GM23338 (cell line): ENCODE data around the gene TBCD. TPM values are rescaled to one million over a fixed set of nuclear protein-coding genes. Genes with fewer than 3 reads are reported as not detected.
A peak's percentile ranks its signal among the peaks of the same experiment; 100 is the strongest.

Experiments
- ATAC-seq: fragments of 200-7000 bp; cut with Tn5 transposase; 3 replicates; pipeline ENCODE4 v1.9.1; 2020
- DNase-seq: peaks from one replicate; pipeline ENCODE4 v3.0.0-alpha.2; 2015; ENCODE audit warnings: low spot score
- H2AFZ ChIP-seq: fragments of 200-600 bp; sonication (generic); 2 replicates; pipeline ENCODE4 v1.8.0; 2016; ENCODE audit warnings: antibody characterized with exemption, mild to moderate bottlenecking, moderate library complexity
- H3F3A ChIP-seq: fragments of 200-600 bp; sonication (generic); replicated peaks from 2 replicates; pipeline ENCODE4 v1.8.0; 2017; ENCODE audit warnings: antibody characterized with exemption, mixed run types, low read depth
- H3K27ac ChIP-seq: fragments of 200-600 bp; sonication (generic); 2 replicates; pipeline ENCODE4 v1.6.1; 2016; ENCODE audit warnings: low read depth
- H3K27me3 ChIP-seq: fragments of 200-600 bp; sonication (generic); 2 replicates; pipeline ENCODE4 v1.8.0; 2016; ENCODE audit warnings: mild to moderate bottlenecking, mixed run types, moderate library complexity; ENCODE audit not compliant: insufficient read depth
- H3K36me3 ChIP-seq: fragments of 200-600 bp; sonication (generic); 2 replicates; pipeline ENCODE4 v1.8.0; 2016; ENCODE audit warnings: mild to moderate bottlenecking; ENCODE audit not compliant: insufficient read depth
- H3K4me1 ChIP-seq: fragments of 200-600 bp; sonication (generic); 2 replicates; pipeline ENCODE4 v1.8.0; 2016; ENCODE audit warnings: mild to moderate bottlenecking, moderate library complexity; ENCODE audit not compliant: insufficient read depth
- H3K4me2 ChIP-seq: fragments of 200-600 bp; sonication (generic); 2 replicates; pipeline ENCODE4 v1.7.1; 2017; ENCODE audit warnings: mixed run types
- H3K4me3 ChIP-seq: fragments of 200-600 bp; sonication (generic); 2 replicates; pipeline ENCODE4 v1.6.1; 2016; ENCODE audit warnings: mixed run types
- H3K79me2 ChIP-seq: fragments of 200-600 bp; sonication (generic); replicated peaks from 2 replicates; pipeline ENCODE4 v1.8.0; 2017; ENCODE audit warnings: mild to moderate bottlenecking; ENCODE audit not compliant: insufficient read depth
- H3K9me2 ChIP-seq: fragments of 200-600 bp; sonication (generic); 2 replicates; pipeline ENCODE4 v1.8.0; 2017; ENCODE audit not compliant: insufficient read depth
- H4K20me1 ChIP-seq: fragments of 200-600 bp; sonication (generic); replicated peaks from 2 replicates; pipeline ENCODE4 v1.8.0; 2017; ENCODE audit warnings: mild to moderate bottlenecking; ENCODE audit not compliant: insufficient read depth
- H3K27ac Mint-ChIP-seq: 2 replicates; pipeline ENCODE4 v1.8.0; 2020; ENCODE audit warnings: inconsistent platforms, mild to moderate bottlenecking, moderate library complexity, mixed read lengths
- H3K27me3 Mint-ChIP-seq: 3 replicates; pipeline ENCODE4 v1.8.0; 2022; ENCODE audit warnings: low read depth, mild to moderate bottlenecking, moderate library complexity, mixed read lengths, inconsistent platforms; ENCODE audit not compliant: insufficient read depth, poor library complexity
- H3K36me3 Mint-ChIP-seq: 3 replicates; pipeline ENCODE4 v1.8.0; 2021; ENCODE audit warnings: low read depth, mild to moderate bottlenecking, inconsistent platforms, moderate library complexity, mixed read lengths
- H3K4me1 Mint-ChIP-seq: 3 replicates; pipeline ENCODE4 v1.8.0; 2020; ENCODE audit warnings: mild to moderate bottlenecking, inconsistent platforms, mixed read lengths
- H3K4me3 Mint-ChIP-seq: 3 replicates; pipeline ENCODE4 v1.8.0; 2021; ENCODE audit warnings: moderate library complexity, mild to moderate bottlenecking, inconsistent platforms, mixed read lengths
- H3K9me3 Mint-ChIP-seq: 3 replicates; pipeline ENCODE4 v1.8.0; 2020; ENCODE audit warnings: moderate library complexity, mild to moderate bottlenecking, inconsistent platforms, mixed read lengths
- CREB1 ChIP-seq: fragments of 250-450 bp; sonication (Bioruptor Pico); IDR thresholded peaks from 2 replicates; pipeline ENCODE4 v1.5.0; 2020; ENCODE audit warnings: low read depth, mild to moderate bottlenecking, moderate library complexity
- CTCF ChIP-seq, 2 experiments: fragments of 200-600 bp in 1 of 2; sonication (generic) in 1 of 2; conservative IDR thresholded peaks; 2 replicates each; pipeline versions ENCODE4 v1.5.1 to v1.6.1; 2016 to 2017; ENCODE audit warnings: antibody characterized with exemption in 2 of 2, low read depth in 2 of 2, mild to moderate bottlenecking in 2 of 2, moderate library complexity in 1 of 2
- EZH2 ChIP-seq: fragments of 200-600 bp; sonication (generic); IDR thresholded peaks from one replicate; pipeline ENCODE4 v1.8.0; 2017; ENCODE audit warnings: antibody characterized with exemption, mild to moderate bottlenecking, low read depth; ENCODE audit not compliant: unreplicated experiment
- JUNB ChIP-seq: IDR thresholded peaks from one replicate; pipeline ENCODE4 v1.6.1; 2016; ENCODE audit warnings: antibody characterized with exemption; ENCODE audit not compliant: unreplicated experiment
- POLR2AphosphoS5 ChIP-seq: IDR thresholded peaks from 2 replicates; pipeline ENCODE4 v1.6.1; 2016; ENCODE audit warnings: antibody characterized with exemption, low read depth
- ZNF114 ChIP-seq: fragments of 250-450 bp; sonication (Bioruptor Pico); IDR thresholded peaks from 2 replicates; pipeline ENCODE4 v1.5.0; 2020; ENCODE audit warnings: mild to moderate bottlenecking, moderate library complexity
- ZNF331 ChIP-seq: fragments of 250-450 bp; sonication (Bioruptor Pico); IDR thresholded peaks from 2 replicates; pipeline ENCODE4 v1.5.0; 2020; ENCODE audit warnings: low read depth, mild to moderate bottlenecking, moderate library complexity
- ZNF462 ChIP-seq: fragments of 250-450 bp; sonication (Bioruptor Pico); IDR thresholded peaks from 2 replicates; pipeline ENCODE4 v1.5.0; 2020; ENCODE audit warnings: mild to moderate bottlenecking, moderate library complexity
- polyA plus RNA-seq: library from polyadenylated mRNA; unstranded; fragments of >200 nt; fragmentation: Nextera tagmentation; extraction: Ambion mirVana; gene quantifications from 2 replicates; pipeline ENCODE4 v1.2.1, GENCODE V29; 2016
- total RNA-seq: library from RNA; depleted of rRNA; stranded (reverse); fragments of >200 nt; shearing (Covaris generic); gene quantifications from 2 replicates; pipeline ENCODE4 v1.2.3, GENCODE V29; 2014

Gene TBCD
- total and polyA plus RNA-seq, 2 experiments from 2014 or later = 75.0 to 116 TPM

GRCh38 chr17:82789051-82789592 is 37.3 kb downstream of the TBCD start:
- Mint-ChIP-seq H3K4me3 (no peak overlapping the region), H3K9me3 (no peaks in the 10 kb centered on the region; the same call in 1 of the 3 replicates), H3K4me1 (peaks cover 3% of the 10 kb centered on the region; the same call in 2 of the 3 replicates), H3K27ac (no peak overlapping the region; the same call in 1 of the 2 replicates), H3K36me3 (peaks cover 35% of the 10 kb centered on the region), H3K27me3 (peaks cover 11% of the 10 kb centered on the region)
- H3K4me1 ChIP-seq = no peaks in the 10 kb centered on the region
- ATAC-seq (no peak), DNase-seq (no peak)
- H3K27me3 ChIP-seq = no peaks in the 10 kb centered on the region
- H3K36me3 ChIP-seq = 0 out of 2 replicates have a peak, but pooled peaks cover 2% of the 10 kb centered on the region
- H3K27ac ChIP-seq = no peak overlapping the region
- no peaks in the 10 kb centered on the region for H3K9me2 ChIP-seq
- TF ChIP-seq JUNB = no peak
- H3F3A ChIP-seq = no peaks in the 10 kb centered on the region
- H3K4me3 ChIP-seq = no peak overlapping the region
- no peak overlapping the region for H3K4me2 ChIP-seq
- peaks cover 67% of the 10 kb centered on the region for H3K79me2 ChIP-seq
- peaks cover 14% of the 10 kb centered on the region for H4K20me1 ChIP-seq
- no peak overlapping the region for H2AFZ ChIP-seq

- Histone ChIP-seq H3K9me2 (no peaks in the 10 kb centered on the region), H3K4me3 (no peak overlapping the region), H3K27ac (no peak overlapping the region), H3K27me3 (no peaks in the 10 kb centered on the region), H4K20me1 (peaks cover 14% of the 10 kb centered on the region), H3K36me3 (no peaks in the 10 kb centered on the region), H3F3A (no peaks in the 10 kb centered on the region), H3K4me2 (no peak overlapping the region), H3K4me1 (no peaks in the 10 kb centered on the region), H2AFZ (no peak overlapping the region), H3K79me2 (peaks cover 73% of the 10 kb centered on the region)
- Mint-ChIP-seq H3K36me3 (peaks cover 29% of the 10 kb centered on the region), H3K9me3 (no peaks in the 10 kb centered on the region; the same call in 1 of the 3 replicates), H3K27me3 (peaks cover 7% of the 10 kb centered on the region), H3K4me3 (no peak overlapping the region), H3K4me1 (peaks cover 3% of the 10 kb centered on the region; the same call in 2 of the 3 replicates), H3K27ac (peak overlapping the region; percentile 78)
- DNase-seq = no peak
- ATAC-seq = no peak
- TF ChIP-seq ZNF331 (CRISPR knock-in tag) (no peak), POLR2AphosphoS5 (no peak)
These were observed 37.9 kb downstream of the TBCD start for GRCh38 chr17:82789806-82790205.

- H3K9me2 ChIP-seq = no peaks in the 10 kb centered on the region
- H3K4me3 Mint-ChIP-seq = no peak overlapping the region
- peaks cover 14% of the 10 kb centered on the region for H4K20me1 ChIP-seq
- H3K27me3 ChIP-seq = no peaks in the 10 kb centered on the region
- DNase-seq = no peak
- ATAC-seq = no peak
- H3K27ac Mint-ChIP-seq = no peak overlapping the region
- no peak overlapping the region for H3K27ac ChIP-seq
- H2AFZ ChIP-seq = no peak overlapping the region
- no peaks in the 10 kb centered on the region for H3K4me1 ChIP-seq
- H3K27me3 Mint-ChIP-seq = peaks cover 8% of the 10 kb centered on the region
- no peaks in the 10 kb centered on the region; the same call in 1 of the 3 replicates for H3K9me3 Mint-ChIP-seq
- H3K4me1 Mint-ChIP-seq = peaks cover 3% of the 10 kb centered on the region; the same call in 2 of the 3 replicates
- H3K36me3 Mint-ChIP-seq = peaks cover 29% of the 10 kb centered on the region
- H3K36me3 ChIP-seq = no peaks in the 10 kb centered on the region
- no peak overlapping the region for H3K4me3 ChIP-seq
- no peaks in the 10 kb centered on the region for H3F3A ChIP-seq
- H3K4me2 ChIP-seq = no peak overlapping the region
- peaks cover 79% of the 10 kb centered on the region for H3K79me2 ChIP-seq
- no peak for TF ChIP-seq JUNB
- TF ChIP-seq ZNF462 = no peak
- TF ChIP-seq CREB1 (CRISPR knock-in tag) = no peak
- no peak for TF ChIP-seq EZH2
- no peak for TF ChIP-seq ZNF331 (CRISPR knock-in tag)
- no peak for TF ChIP-seq ZNF114 (CRISPR knock-in tag)
- no peak for TF ChIP-seq CTCF (conservative IDR thresholded peaks at IDR 0.05; ENCODE audit: low read depth in 2 of 2)
These were observed 38.5 kb downstream of the TBCD start for GRCh38 chr17:82790391-82790790.
